ENCODE results near the gene PHKA2. TPM values are rescaled to one million over a fixed set of nuclear protein-coding genes. Genes with fewer than 3 reads are reported as not detected.

Gene PHKA2
- total and polyA plus RNA-seq, 2 donors (not counting 1 experiment from before 2014, with no cell fraction given), result 7.9 to 8.3 TPM

DNA sequence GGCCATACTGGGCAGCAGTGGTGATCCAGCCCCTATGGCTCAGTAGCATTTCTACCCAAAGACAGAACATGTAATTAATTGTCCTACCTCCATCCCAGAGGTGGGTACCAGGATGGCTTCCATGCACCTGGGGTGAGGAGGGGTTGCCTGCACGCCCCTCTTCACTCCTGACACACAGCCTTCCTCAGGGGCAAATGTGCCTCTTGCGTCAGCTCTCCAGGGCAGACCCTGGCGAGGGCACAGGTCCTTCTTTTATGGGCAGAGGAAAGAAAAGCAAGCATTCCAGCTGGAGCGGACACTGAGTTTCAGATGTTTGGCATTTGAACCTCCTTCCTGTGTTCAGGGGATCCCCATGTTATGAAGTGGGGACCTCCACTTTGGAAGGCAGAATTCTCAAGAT lies 95.6 kb downstream of the PHKA2 start:
- no peak overlapping the region for H3K27ac ChIP-seq (ENCODE audit: insufficient read depth, low read length)
- TF ChIP-seq, protein P1, sequence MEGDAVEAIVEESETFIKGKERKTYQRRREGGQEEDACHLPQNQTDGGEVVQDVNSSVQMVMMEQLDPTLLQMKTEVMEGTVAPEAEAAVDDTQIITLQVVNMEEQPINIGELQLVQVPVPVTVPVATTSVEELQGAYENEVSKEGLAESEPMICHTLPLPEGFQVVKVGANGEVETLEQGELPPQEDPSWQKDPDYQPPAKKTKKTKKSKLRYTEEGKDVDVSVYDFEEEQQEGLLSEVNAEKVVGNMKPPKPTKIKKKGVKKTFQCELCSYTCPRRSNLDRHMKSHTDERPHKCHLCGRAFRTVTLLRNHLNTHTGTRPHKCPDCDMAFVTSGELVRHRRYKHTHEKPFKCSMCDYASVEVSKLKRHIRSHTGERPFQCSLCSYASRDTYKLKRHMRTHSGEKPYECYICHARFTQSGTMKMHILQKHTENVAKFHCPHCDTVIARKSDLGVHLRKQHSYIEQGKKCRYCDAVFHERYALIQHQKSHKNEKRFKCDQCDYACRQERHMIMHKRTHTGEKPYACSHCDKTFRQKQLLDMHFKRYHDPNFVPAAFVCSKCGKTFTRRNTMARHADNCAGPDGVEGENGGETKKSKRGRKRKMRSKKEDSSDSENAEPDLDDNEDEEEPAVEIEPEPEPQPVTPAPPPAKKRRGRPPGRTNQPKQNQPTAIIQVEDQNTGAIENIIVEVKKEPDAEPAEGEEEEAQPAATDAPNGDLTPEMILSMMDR (conservative IDR thresholded peaks at IDR 0.05 in 1 of 2, IDR thresholded peaks at IDR 0.05 in 1 of 2; ENCODE audit: low read depth in 1 of 2, low read length in 2 of 2), result no peak
- TF ChIP-seq EZH2 (IDR thresholded peaks at IDR 0.05; ENCODE audit: low read length, missing control alignments), result no peak
- H2AFZ ChIP-seq (ENCODE audit: low read length), result no peak overlapping the region
- H3K27me3 ChIP-seq (ENCODE audit: control insufficient read depth, insufficient read depth, low read length), result no peaks in the 10 kb centered on the region
- no peak overlapping the region for H3K9ac ChIP-seq (ENCODE audit: insufficient read depth, low read length)
- no peak for DNase-seq (ENCODE audit: low read depth in 2 of 2)
- no peak overlapping the region for H3K4me3 ChIP-seq (replicated peaks in 1 of 4; ENCODE audit: control extremely low read depth in 1 of 4, insufficient read depth in 1 of 4, low read depth in 3 of 4, low read length in 4 of 4)
- H3K9me3 ChIP-seq (ENCODE audit: control insufficient read depth, insufficient read depth, low read depth, low read length), result no peaks in the 10 kb centered on the region
- H3K4me1 ChIP-seq (ENCODE audit: control insufficient read depth, extremely low read depth, insufficient read depth, low read length), result peaks cover 6% of the 10 kb centered on the region
- H3K79me2 ChIP-seq (ENCODE audit: control insufficient read depth, insufficient read depth, low read length), result no peaks in the 10 kb centered on the region
- no peaks in the 10 kb centered on the region for H4K20me1 ChIP-seq (ENCODE audit: control insufficient read depth, extremely low read depth, insufficient read depth, low read length)
- no peak overlapping the region for H3K4me2 ChIP-seq (ENCODE audit: extremely low read depth, insufficient read depth, low read length)
- H3K36me3 ChIP-seq (ENCODE audit: control insufficient read depth, insufficient read depth, low read length), result no peaks in the 10 kb centered on the region

DNA sequence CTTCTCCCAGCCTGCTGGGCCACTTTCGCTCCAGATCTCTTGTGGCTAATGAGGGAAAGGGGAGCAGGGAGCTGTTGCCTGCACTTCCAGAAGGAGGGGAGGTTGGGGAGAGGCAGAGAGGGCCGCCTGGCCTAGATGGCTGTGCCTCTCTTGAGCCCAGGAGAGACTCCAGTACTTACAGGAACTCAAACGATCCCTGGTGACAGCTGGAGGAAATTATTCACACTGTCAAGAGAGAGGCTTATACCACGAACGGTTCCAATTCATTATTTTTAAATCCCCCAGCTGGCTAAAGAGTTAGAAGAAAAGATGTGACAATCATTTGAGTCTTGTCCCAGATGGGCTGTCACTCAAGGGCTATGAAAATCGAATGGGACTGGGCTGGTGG lies 96.1 kb downstream of the PHKA2 start:
- TF ChIP-seq, protein P1 (conservative IDR thresholded peaks at IDR 0.05 in 1 of 2, IDR thresholded peaks at IDR 0.05 in 1 of 2; ENCODE audit: low read depth in 1 of 2, low read length in 2 of 2), result no peak
- TF ChIP-seq EZH2 (IDR thresholded peaks at IDR 0.05; ENCODE audit: low read length, missing control alignments), result no peak
- H4K20me1 ChIP-seq (ENCODE audit: control insufficient read depth, extremely low read depth, insufficient read depth, low read length), result no peaks in the 10 kb centered on the region
- no peaks in the 10 kb centered on the region for H3K9me3 ChIP-seq (ENCODE audit: control insufficient read depth, insufficient read depth, low read depth, low read length)
- no peak overlapping the region for H3K27ac ChIP-seq (ENCODE audit: insufficient read depth, low read length)
- peak in 1 of 2 donors; percentile 26 for DNase-seq (ENCODE audit: low read depth in 2 of 2)
- H3K79me2 ChIP-seq (ENCODE audit: control insufficient read depth, insufficient read depth, low read length), result no peaks in the 10 kb centered on the region
- no peaks in the 10 kb centered on the region for H3K27me3 ChIP-seq (ENCODE audit: control insufficient read depth, insufficient read depth, low read length)
- peaks cover 6% of the 10 kb centered on the region for H3K4me1 ChIP-seq (ENCODE audit: control insufficient read depth, extremely low read depth, insufficient read depth, low read length)
- no peak overlapping the region for H3K4me2 ChIP-seq (ENCODE audit: extremely low read depth, insufficient read depth, low read length)
- H3K36me3 ChIP-seq (ENCODE audit: control insufficient read depth, insufficient read depth, low read length), result no peaks in the 10 kb centered on the region
- H3K9ac ChIP-seq (ENCODE audit: insufficient read depth, low read length), result no peak overlapping the region
- H2AFZ ChIP-seq (ENCODE audit: low read length), result no peak overlapping the region
- no peak overlapping the region for H3K4me3 ChIP-seq (replicated peaks in 1 of 4; ENCODE audit: control extremely low read depth in 1 of 4, insufficient read depth in 1 of 4, low read depth in 3 of 4, low read length in 4 of 4)

DNA sequence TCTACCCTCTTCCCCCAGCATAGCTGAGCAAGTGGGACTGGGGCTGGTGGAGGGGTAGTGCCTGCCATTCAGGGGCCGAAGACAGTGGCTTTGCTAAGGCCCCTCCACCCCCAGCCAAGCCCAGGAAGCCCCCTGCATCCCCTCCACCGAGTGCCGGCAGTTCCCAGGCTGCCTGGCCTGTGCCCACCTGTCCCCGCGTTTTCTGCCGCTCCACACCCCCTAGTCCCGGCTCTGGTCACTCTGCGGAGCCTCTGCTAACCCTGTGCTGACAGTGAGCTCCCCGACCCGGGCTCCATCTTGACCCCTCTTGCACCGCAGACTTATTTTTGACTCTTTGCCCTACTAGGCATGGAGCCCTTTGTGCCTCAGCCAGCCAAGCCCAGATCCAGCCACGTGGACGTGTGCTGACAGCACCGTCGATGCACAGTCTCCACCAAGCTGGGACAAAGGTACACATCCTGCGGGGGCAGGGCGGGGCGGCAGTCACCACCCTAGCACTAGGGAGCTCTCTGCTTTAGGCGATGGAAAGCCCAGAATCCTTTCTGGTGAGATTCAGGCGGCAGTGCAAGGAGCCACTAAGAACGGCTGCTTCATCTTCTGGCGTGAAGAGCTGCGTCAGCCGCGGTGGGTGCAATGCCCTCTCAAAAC lies 96.6 kb downstream of the PHKA2 start:
- peak in 1 of 2 donors; percentile 20 for DNase-seq (ENCODE audit: low read depth in 2 of 2)
- H3K9ac ChIP-seq (ENCODE audit: insufficient read depth, low read length), result no peak overlapping the region
- TF ChIP-seq, protein P1 (conservative IDR thresholded peaks at IDR 0.05 in 1 of 2, IDR thresholded peaks at IDR 0.05 in 1 of 2; ENCODE audit: low read depth in 1 of 2, low read length in 2 of 2), result no peak
- TF ChIP-seq EZH2 (IDR thresholded peaks at IDR 0.05; ENCODE audit: low read length, missing control alignments), result no peak
- H3K27me3 ChIP-seq (ENCODE audit: control insufficient read depth, insufficient read depth, low read length), result no peaks in the 10 kb centered on the region
- H4K20me1 ChIP-seq (ENCODE audit: control insufficient read depth, extremely low read depth, insufficient read depth, low read length), result no peaks in the 10 kb centered on the region
- no peak overlapping the region for H2AFZ ChIP-seq (ENCODE audit: low read length)
- H3K4me3 ChIP-seq (replicated peaks in 1 of 4; ENCODE audit: control extremely low read depth in 1 of 4, insufficient read depth in 1 of 4, low read depth in 3 of 4, low read length in 4 of 4), result no peak overlapping the region
- no peaks in the 10 kb centered on the region for H3K36me3 ChIP-seq (ENCODE audit: control insufficient read depth, insufficient read depth, low read length)
- H3K4me2 ChIP-seq (ENCODE audit: extremely low read depth, insufficient read depth, low read length), result no peak overlapping the region
- no peaks in the 10 kb centered on the region for H3K9me3 ChIP-seq (ENCODE audit: control insufficient read depth, insufficient read depth, low read depth, low read length)
- H3K79me2 ChIP-seq (ENCODE audit: control insufficient read depth, insufficient read depth, low read length), result no peaks in the 10 kb centered on the region
- H3K27ac ChIP-seq (ENCODE audit: insufficient read depth, low read length), result no peak overlapping the region
- peaks cover 6% of the 10 kb centered on the region for H3K4me1 ChIP-seq (ENCODE audit: control insufficient read depth, extremely low read depth, insufficient read depth, low read length)

Data from fibroblast of lung (primary cell).